Transverse colon (tissue), 3 donors: ENCODE data around the gene FAM171A1.

Experiments
- EP300 ChIP-seq: sonication (generic); formaldehyde crosslinking; IDR thresholded peaks from one replicate; pipeline ENCODE4 v1.6.1; 2017; ENCODE audit warnings: antibody characterized with exemption, low read depth
- POLR2A ChIP-seq: fragments of 450-650 bp; IDR thresholded peaks from one replicate; pipeline ENCODE4 v1.6.1; 2016; ENCODE audit warnings: antibody characterized with exemption, mild to moderate bottlenecking, moderate library complexity
- TF ChIP-seq, protein P1 (sequence below), 5 experiments: fragments of 200-600 bp in 3 of 5; fragments of 450-650 bp in 2 of 5; sonication (generic) in 3 of 5; IDR thresholded peaks; 1 replicate in 2 of 5; 2 replicates in 3 of 5; pipeline ENCODE4 v1.5.1; 2016 to 2017; ENCODE audit warnings: antibody characterized with exemption in 5 of 5, inconsistent platforms in 3 of 5, mild to moderate bottlenecking in 2 of 5, moderate library complexity in 1 of 5

DNA sequence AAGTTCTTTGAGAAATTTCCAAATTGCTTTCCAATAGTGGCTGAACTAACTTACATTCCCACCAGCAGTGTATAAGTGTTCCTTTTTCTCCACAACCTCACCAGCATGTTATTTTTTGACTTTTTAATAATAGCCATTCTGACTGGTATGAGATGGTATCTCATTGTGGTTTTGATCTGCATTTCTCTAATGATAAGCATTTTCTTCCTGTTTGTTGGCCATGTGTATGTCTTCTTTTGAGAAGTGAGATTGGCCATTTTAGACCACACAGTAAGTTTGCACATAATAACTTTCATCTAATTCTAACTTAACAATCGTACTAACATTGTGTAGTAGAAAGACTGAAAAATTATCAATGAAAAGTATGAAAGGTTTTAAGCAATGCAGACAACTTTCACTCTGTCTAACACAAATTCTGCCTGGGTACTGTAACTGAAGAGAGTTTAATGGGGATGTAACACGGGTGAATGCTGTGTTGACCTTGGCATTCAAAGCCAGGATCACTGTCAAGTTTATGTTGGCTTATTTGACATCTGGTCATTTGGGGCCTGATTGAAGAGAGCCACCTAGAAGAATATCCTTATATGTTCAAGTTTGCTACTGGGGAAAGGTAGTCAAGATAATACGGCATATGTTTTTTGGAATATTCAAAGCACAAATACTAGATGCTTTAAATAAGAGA lies 50.4 kb downstream of the FAM171A1 start:
- no peak for TF ChIP-seq POLR2A
- TF ChIP-seq, protein P1, sequence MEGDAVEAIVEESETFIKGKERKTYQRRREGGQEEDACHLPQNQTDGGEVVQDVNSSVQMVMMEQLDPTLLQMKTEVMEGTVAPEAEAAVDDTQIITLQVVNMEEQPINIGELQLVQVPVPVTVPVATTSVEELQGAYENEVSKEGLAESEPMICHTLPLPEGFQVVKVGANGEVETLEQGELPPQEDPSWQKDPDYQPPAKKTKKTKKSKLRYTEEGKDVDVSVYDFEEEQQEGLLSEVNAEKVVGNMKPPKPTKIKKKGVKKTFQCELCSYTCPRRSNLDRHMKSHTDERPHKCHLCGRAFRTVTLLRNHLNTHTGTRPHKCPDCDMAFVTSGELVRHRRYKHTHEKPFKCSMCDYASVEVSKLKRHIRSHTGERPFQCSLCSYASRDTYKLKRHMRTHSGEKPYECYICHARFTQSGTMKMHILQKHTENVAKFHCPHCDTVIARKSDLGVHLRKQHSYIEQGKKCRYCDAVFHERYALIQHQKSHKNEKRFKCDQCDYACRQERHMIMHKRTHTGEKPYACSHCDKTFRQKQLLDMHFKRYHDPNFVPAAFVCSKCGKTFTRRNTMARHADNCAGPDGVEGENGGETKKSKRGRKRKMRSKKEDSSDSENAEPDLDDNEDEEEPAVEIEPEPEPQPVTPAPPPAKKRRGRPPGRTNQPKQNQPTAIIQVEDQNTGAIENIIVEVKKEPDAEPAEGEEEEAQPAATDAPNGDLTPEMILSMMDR (IDR thresholded peaks at IDR 0.05) = no peak
- TF ChIP-seq EP300 = no peak
